Measurements from ENCODE around the gene CDKN1C. TPM values are rescaled to one million over a fixed set of nuclear protein-coding genes. Genes with fewer than 3 reads are reported as not detected.

Gene CDKN1C
- total RNA-seq, 1 experiment from 2014 or later: 2.9 TPM

GRCh38 chr11:2898366-2899079 lies 12.9 kb upstream of the CDKN1C start:
- Histone ChIP-seq H3K27me3 (replicated peaks; ENCODE audit: insufficient read depth, low read depth, low read length, poor library complexity) (no peaks in the 10 kb centered on the region), H3K27ac (ENCODE audit: low read depth, low read length, poor library complexity, severe bottlenecking) (no peak overlapping the region), H3K36me3 (ENCODE audit: insufficient read depth, low read length, poor library complexity, severe bottlenecking) (no peaks in the 10 kb centered on the region), H3K4me3 (ENCODE audit: low read depth, low read length, poor library complexity, severe bottlenecking) (no peak overlapping the region), H3K9me3 (ENCODE audit: low read depth, low read length, poor library complexity, severe bottlenecking) (no peaks in the 10 kb centered on the region), H3K4me1 (ENCODE audit: insufficient read depth, low read length, poor library complexity, severe bottlenecking) (peaks cover 15% of the 10 kb centered on the region)
- BruUV-seq (replicated peaks): no TSS peak
- DNase-seq (ENCODE audit: low spot score): peak; percentile 89
- intact Hi-C loops (cut with micrococcal nuclease; ENCODE audit: unreplicated experiment): no loop called here
- ChIA-PET POLR2A (ENCODE audit: low non-redundant PET) (no interaction called here), CTCF (no interaction called here)
- TF ChIP-seq EZH2 (IDR thresholded peaks at IDR 0.05; ENCODE audit: borderline replicate concordance, low read depth, low read length, poor library complexity, severe bottlenecking) (no peak), CTCF (conservative IDR thresholded peaks at IDR 0.05; ENCODE audit: low read depth, low read length) (no peak)

- no TSS peak for BruUV-seq (replicated peaks)
- Histone ChIP-seq H3K9me3 (ENCODE audit: low read depth, low read length, poor library complexity, severe bottlenecking) (no peaks in the 10 kb centered on the region), H3K4me1 (ENCODE audit: insufficient read depth, low read length, poor library complexity, severe bottlenecking) (peaks cover 9% of the 10 kb centered on the region), H3K27ac (ENCODE audit: low read depth, low read length, poor library complexity, severe bottlenecking) (no peak overlapping the region), H3K4me3 (ENCODE audit: low read depth, low read length, poor library complexity, severe bottlenecking) (no peak overlapping the region), H3K27me3 (replicated peaks; ENCODE audit: insufficient read depth, low read depth, low read length, poor library complexity) (no peaks in the 10 kb centered on the region), H3K36me3 (ENCODE audit: insufficient read depth, low read length, poor library complexity, severe bottlenecking) (no peaks in the 10 kb centered on the region)
- TF ChIP-seq EZH2 (IDR thresholded peaks at IDR 0.05; ENCODE audit: borderline replicate concordance, low read depth, low read length, poor library complexity, severe bottlenecking): no peak
- DNase-seq (ENCODE audit: low spot score): no peak
- intact Hi-C loops (cut with micrococcal nuclease; ENCODE audit: unreplicated experiment): no loop called here
- POLR2A ChIA-PET (ENCODE audit: low non-redundant PET): no interaction called here
- CTCF ChIA-PET: no interaction called here
Measured at GRCh38 chr11:2897048-2897447, 11.5 kb upstream of the CDKN1C start.

- BruUV-seq (replicated peaks): no TSS peak
- intact Hi-C loops (cut with micrococcal nuclease; ENCODE audit: unreplicated experiment): no loop called here
- POLR2A ChIA-PET (ENCODE audit: low non-redundant PET): no interaction called here
- Histone ChIP-seq H3K27ac (ENCODE audit: low read depth, low read length, poor library complexity, severe bottlenecking) (no peak overlapping the region), H3K4me1 (ENCODE audit: insufficient read depth, low read length, poor library complexity, severe bottlenecking) (peaks cover 19% of the 10 kb centered on the region), H3K9me3 (ENCODE audit: low read depth, low read length, poor library complexity, severe bottlenecking) (no peaks in the 10 kb centered on the region), H3K27me3 (replicated peaks; ENCODE audit: insufficient read depth, low read depth, low read length, poor library complexity) (no peaks in the 10 kb centered on the region), H3K36me3 (ENCODE audit: insufficient read depth, low read length, poor library complexity, severe bottlenecking) (no peaks in the 10 kb centered on the region), H3K4me3 (ENCODE audit: low read depth, low read length, poor library complexity, severe bottlenecking) (no peak overlapping the region)
- no peak for DNase-seq (ENCODE audit: low spot score)
- CTCF ChIA-PET: no interaction called here
- no peak for TF ChIP-seq EZH2 (IDR thresholded peaks at IDR 0.05; ENCODE audit: borderline replicate concordance, low read depth, low read length, poor library complexity, severe bottlenecking)
- TF ChIP-seq CTCF (conservative IDR thresholded peaks at IDR 0.05; ENCODE audit: low read depth, low read length): no peak
Measured at GRCh38 chr11:2896047-2896446, 10.5 kb upstream of the CDKN1C start.

- CTCF ChIA-PET: no interaction called here
- no peak for TF ChIP-seq CTCF (conservative IDR thresholded peaks at IDR 0.05; ENCODE audit: low read depth, low read length)
- TF ChIP-seq EZH2 (IDR thresholded peaks at IDR 0.05; ENCODE audit: borderline replicate concordance, low read depth, low read length, poor library complexity, severe bottlenecking): no peak
- no TSS peak for BruUV-seq (replicated peaks)
Measured at GRCh38 chr11:2893935-2894334, 8.4 kb upstream of the CDKN1C start.

More at GRCh38 chr11:2893935-2894334, 8.4 kb upstream of the CDKN1C start:
- Histone ChIP-seq H3K9me3 (ENCODE audit: low read depth, low read length, poor library complexity, severe bottlenecking) (no peaks in the 10 kb centered on the region), H3K27ac (ENCODE audit: low read depth, low read length, poor library complexity, severe bottlenecking) (no peak overlapping the region), H3K36me3 (ENCODE audit: insufficient read depth, low read length, poor library complexity, severe bottlenecking) (no peaks in the 10 kb centered on the region), H3K4me3 (ENCODE audit: low read depth, low read length, poor library complexity, severe bottlenecking) (no peak overlapping the region), H3K27me3 (replicated peaks; ENCODE audit: insufficient read depth, low read depth, low read length, poor library complexity) (no peaks in the 10 kb centered on the region), H3K4me1 (ENCODE audit: insufficient read depth, low read length, poor library complexity, severe bottlenecking) (peaks cover 25% of the 10 kb centered on the region)
- intact Hi-C loops (cut with micrococcal nuclease; ENCODE audit: unreplicated experiment): loop anchor here (5.0 kb wide), 1 partner anchor 467 kb away; no protein-coding TSS in a partner anchor
- POLR2A ChIA-PET (ENCODE audit: low non-redundant PET): no interaction called here
- no peak for DNase-seq (ENCODE audit: low spot score)
